Brain microvascular endothelial cell (primary cell): ENCODE results near the gene DISC1.

Source experiments
- DNase-seq: peaks from one replicate; pipeline ENCODE4 v3.0.0-alpha.2; 2020
- H3K27ac ChIP-seq: fragments of 250-450 bp; sonication (Bioruptor Pico); 2 replicates; pipeline ENCODE4 v1.5.1; 2020; ENCODE audit warnings: mild to moderate bottlenecking, moderate library complexity
- H3K27me3 ChIP-seq: fragments of 250-450 bp; sonication (Bioruptor Pico); replicated peaks from 2 replicates; pipeline ENCODE4 v1.5.1; 2020; ENCODE audit warnings: mild to moderate bottlenecking
- H3K36me3 ChIP-seq: fragments of 250-450 bp; sonication (Bioruptor Pico); replicated peaks from 2 replicates; pipeline ENCODE4 v1.5.1; 2020; ENCODE audit warnings: mild to moderate bottlenecking
- H3K4me3 ChIP-seq: 2 replicates; pipeline ENCODE4 v1.5.1; 2011; ENCODE audit warnings: low read depth, mild to moderate bottlenecking, control low read depth, low read length, moderate library complexity
- CTCF ChIP-seq: IDR thresholded peaks from 2 replicates; pipeline ENCODE4 v1.5.1; 2011; ENCODE audit warnings: low read depth, mild to moderate bottlenecking, moderate library complexity, low read length, control low read depth, inconsistent platforms; ENCODE audit errors: missing control alignments
- in situ Hi-C: cut with HindIII; loops from 2 replicates; pipeline ENCODE4 v1.10.0; 2017; ENCODE audit warnings: low sequenced_read_pairs, low pct_ligation_motif_present

The DISC1 gene

GRCh38 chr1:232044728-232045127 is 418.1 kb downstream of the DISC1 start:
- no peaks in the 10 kb centered on the region for H3K36me3 ChIP-seq
- no peaks in the 10 kb centered on the region for H3K27me3 ChIP-seq
- TF ChIP-seq CTCF: no peak
- H3K4me3 ChIP-seq: no peak overlapping the region
- H3K27ac ChIP-seq: no peak overlapping the region
- in situ Hi-C loops: no loop called here
- DNase-seq: no peak

GRCh38 chr1:232045139-232045994 is 418.8 kb downstream of the DISC1 start:
- in situ Hi-C loops: no loop called here
- no peaks in the 10 kb centered on the region for H3K36me3 ChIP-seq
- H3K27ac ChIP-seq: no peak overlapping the region
- H3K4me3 ChIP-seq: no peak overlapping the region
- DNase-seq: no peak
- TF ChIP-seq CTCF: no peak
- no peaks in the 10 kb centered on the region for H3K27me3 ChIP-seq

- no peak overlapping the region for H3K27ac ChIP-seq
- DNase-seq: no peak
Observed at GRCh38 chr1:232046451-232047306, 420.1 kb downstream of the DISC1 start.

GRCh38 chr1:232047473-232047872 is 420.9 kb downstream of the DISC1 start:
- Histone ChIP-seq H3K36me3 (no peaks in the 10 kb centered on the region), H3K27me3 (no peaks in the 10 kb centered on the region), H3K4me3 (no peak overlapping the region), H3K27ac (no peak overlapping the region)
- DNase-seq: no peak
- in situ Hi-C loops: no loop called here
- TF ChIP-seq CTCF: peak; percentile 53

More at GRCh38 chr1:232046451-232047306, 420.1 kb downstream of the DISC1 start:
- Histone ChIP-seq H3K27me3 (no peaks in the 10 kb centered on the region), H3K36me3 (no peaks in the 10 kb centered on the region), H3K4me3 (no peak overlapping the region)
- no peak for TF ChIP-seq CTCF
- in situ Hi-C loops: no loop called here

GRCh38 chr1:232048481-232048880 is 421.9 kb downstream of the DISC1 start:
- in situ Hi-C loops: no loop called here
- H3K36me3 ChIP-seq: no peaks in the 10 kb centered on the region
- no peak overlapping the region for H3K27ac ChIP-seq
- DNase-seq: no peak
- no peak for TF ChIP-seq CTCF
- H3K4me3 ChIP-seq: no peak overlapping the region
- H3K27me3 ChIP-seq: no peaks in the 10 kb centered on the region
